K562 (cell line): ENCODE data around the gene PTPRE. TPM values are rescaled to one million over a fixed set of nuclear protein-coding genes. Genes with fewer than 3 reads are reported as not detected.

Experiments used
- ATAC-seq: fragments of 200-7000 bp; cut with Tn5 transposase; 3 replicates; pipeline ENCODE4 v1.9.1; 2020; ENCODE audit warnings: moderate library complexity
- BruUV-seq: library from RNA; stranded (reverse); fragments of 400-500 nt; replicated peaks from 2 replicates; lab custom pipeline; 2021; lab: Mats Ljungman, UMichigan
- CTCF ChIA-PET: fragments of 300-600 bp; formaldehyde crosslinking; extraction: SDS; loops from one replicate; lab custom pipeline; 2021; ENCODE audit warnings: low intra/inter-chr PET ratio; lab: Yijun Ruan, JAX
- POLR2A ChIA-PET: fragments of 300-600, 350-650 bp; sonication (Branson Sonifier 250); formaldehyde crosslinking; extraction: SDS; loops from one replicate; lab custom pipeline; 2021; ENCODE audit warnings: antibody characterized with exemption, inconsistent platforms; lab: Yijun Ruan, JAX
- DNase-seq, 4 experiments: peaks; one replicate each; pipeline versions ENCODE4 v3.0.0 to v3.0.0-alpha.2; 2011 to 2018; ENCODE audit warnings: low spot score in 3 of 4, mixed read lengths in 3 of 4; ENCODE audit errors: extremely low read depth in 1 of 4
- FAIRE-seq: peaks from 2 replicates; lab custom pipeline; 2011; peaks lifted over from hg19 to GRCh38; lab: Jason Lieb, UNC
- H2AFZ ChIP-seq: 2 replicates; pipeline ENCODE4 v1.6.0; 2011; ENCODE audit warnings: low read depth, low read length, control low read depth, inconsistent platforms
- H3K27ac ChIP-seq: fragments of 200-600 bp; 3 replicates; pipeline ENCODE4 v1.8.0; 2011; ENCODE audit warnings: low read depth, mild to moderate bottlenecking, control low read depth, inconsistent platforms, low read length, moderate library complexity, mixed read lengths; ENCODE audit errors: extremely low read depth
- H3K27me3 ChIP-seq, 2 experiments: fragments of 300-600 bp in 1 of 2; 2 replicates in 1 of 2; 3 replicates in 1 of 2; pipeline versions ENCODE4 v1.6.0 to v1.8.0; 2011; ENCODE audit warnings: inconsistent platforms in 2 of 2, low read length in 2 of 2, mild to moderate bottlenecking in 1 of 2, mixed read lengths in 1 of 2, moderate library complexity in 1 of 2; ENCODE audit not compliant: control insufficient read depth in 2 of 2, insufficient read depth in 2 of 2
- H3K36me3 ChIP-seq: fragments of 300-600 bp; 3 replicates; pipeline ENCODE4 v1.8.0; 2011; ENCODE audit warnings: mild to moderate bottlenecking, low read length, inconsistent platforms; ENCODE audit not compliant: control insufficient read depth, insufficient read depth
- H3K4me1 ChIP-seq, 2 experiments: fragments of 200-600 bp in 1 of 2; replicated peaks in 1 of 2; 2 replicates in 1 of 2; 3 replicates in 1 of 2; pipeline versions ENCODE4 v1.5.1 to v1.8.0; 2011; ENCODE audit warnings: inconsistent platforms in 2 of 2, low read length in 2 of 2, mild to moderate bottlenecking in 1 of 2, mixed read lengths in 1 of 2, moderate library complexity in 1 of 2; ENCODE audit not compliant: control insufficient read depth in 2 of 2, insufficient read depth in 2 of 2
- H3K4me2 ChIP-seq: 2 replicates; pipeline ENCODE4 v1.6.1; 2011; ENCODE audit warnings: low read length, control low read depth, inconsistent platforms, mixed read lengths; ENCODE audit not compliant: insufficient read depth
- H3K4me3 ChIP-seq: fragments of 200-600 bp; sonication (generic), shearing (Covaris generic); 2 replicates; pipeline ENCODE4 v1.5.1; 2016; ENCODE audit warnings: control low read depth, inconsistent platforms
- H3K79me2 ChIP-seq: fragments of 200-600 bp; 3 replicates; pipeline ENCODE4 v1.8.0; 2011; ENCODE audit warnings: low read length, inconsistent platforms; ENCODE audit not compliant: control insufficient read depth, insufficient read depth
- H3K9ac ChIP-seq, 2 experiments: 2 replicates each; pipeline versions ENCODE4 v1.6.0 to v1.6.1; 2011; ENCODE audit warnings: low read depth in 2 of 2, low read length in 2 of 2, control low read depth in 1 of 2, inconsistent platforms in 1 of 2, mild to moderate bottlenecking in 1 of 2, mixed read lengths in 1 of 2; ENCODE audit not compliant: insufficient read depth in 1 of 2
- H3K9me1 ChIP-seq: one replicate; pipeline ENCODE4 v1.6.0; 2011; ENCODE audit warnings: inconsistent platforms, mild to moderate bottlenecking, low read length, moderate library complexity; ENCODE audit not compliant: control insufficient read depth, insufficient read depth
- H3K9me3 ChIP-seq: replicated peaks from 2 replicates; pipeline ENCODE4 v1.5.1; 2011; ENCODE audit warnings: low read depth, low read length, inconsistent platforms; ENCODE audit not compliant: control insufficient read depth, insufficient read depth
- H4K20me1 ChIP-seq: replicated peaks from 2 replicates; pipeline ENCODE4 v1.6.1; 2011; ENCODE audit warnings: low read length, inconsistent platforms, mixed read lengths; ENCODE audit not compliant: control insufficient read depth, insufficient read depth
- BRCA1 ChIP-seq, 2 experiments: fragments of 450-650 bp in 1 of 2; sonication (generic) in 1 of 2; formaldehyde crosslinking in 1 of 2; IDR thresholded peaks; 2 replicates each; pipeline versions ENCODE4 v1.5.0 to v1.6.1; 2017 to 2020; ENCODE audit warnings: mild to moderate bottlenecking in 1 of 2, missing genetic modification reagents in 1 of 2
- GTF2A2 ChIP-seq: IDR thresholded peaks from 2 replicates; pipeline ENCODE4 v1.6.1; 2016; ENCODE audit warnings: mild to moderate bottlenecking, missing genetic modification characterization, missing compliant biosample characterization
- NR1H2 ChIP-seq: sonication (generic); formaldehyde crosslinking; IDR thresholded peaks from 2 replicates; pipeline ENCODE4 v1.4.0; 2020; ENCODE audit warnings: mild to moderate bottlenecking, missing genetic modification reagents
- ZFP1 ChIP-seq: fragments of 450-650 bp; formaldehyde crosslinking; IDR thresholded peaks from 2 replicates; pipeline ENCODE4 v1.4.0; 2020; ENCODE audit warnings: mild to moderate bottlenecking, mixed read lengths
- ZNF316 ChIP-seq: fragments of 450-650 bp; IDR thresholded peaks from 2 replicates; pipeline ENCODE4 v1.6.1; 2016
- ZNF699 ChIP-seq: fragments of 250-450 bp; sonication (Bioruptor Pico); IDR thresholded peaks from 2 replicates; pipeline ENCODE4 v1.8.0; 2021; ENCODE audit warnings: mild to moderate bottlenecking, moderate library complexity; ENCODE audit not compliant: insufficient replicate concordance
- in situ Hi-C: fragments of 300-500 bp; cut with MboI; formaldehyde crosslinking; loops from 4 replicates; pipeline ENCODE4 v1.15.0; 2018; ENCODE audit warnings: inconsistent platforms, mixed read lengths
- intact Hi-C: fragments of 100-400 bp; cut with micrococcal nuclease; formaldehyde crosslinking; loops from 2 replicates; pipeline ENCODE4 v1.14.2; 2022
- polyA plus RNA-seq, 8 experiments: library from polyadenylated mRNA; depleted of rRNA in 4 of 8; stranded (reverse) in 5 of 8; unstranded in 3 of 8; fragments of >200 nt; fragmentation: Nextera tagmentation in 2 of 8; fragmentation: Illumina TruSeq in 1 of 8; extraction: Ambion mirVana in 2 of 8; extraction: Trizol in 1 of 8; gene quantifications; 2 replicates each; pipeline versions ENCODE4 v1.2.1 to v1.2.3, GENCODE V29; 2011 to 2014; ENCODE audit warnings: inconsistent platforms in 1 of 8, missing spikeins in 1 of 8
- total RNA-seq, 7 experiments: library from RNA; depleted of rRNA in 6 of 7; stranded (reverse); fragments of >200 nt in 6 of 7; fragmentation: Illumina TruSeq in 2 of 7; extraction: Trizol in 2 of 7; gene quantifications; 2 replicates each; pipeline versions ENCODE4 v1.2.1 to v1.2.3, GENCODE V29; 2011 to 2021; ENCODE audit warnings: low replicate concordance in 1 of 7
- TF ChIP-seq, protein P1 (sequence below): sonication (generic); formaldehyde crosslinking; IDR thresholded peaks from 2 replicates; pipeline ENCODE4 v1.8.0; 2022; ENCODE audit warnings: mild to moderate bottlenecking, missing genetic modification reagents
- TF ChIP-seq, protein P2 (sequence below), 2 experiments: fragments of 450-650 bp; conservative IDR thresholded peaks; 2 replicates each; pipeline ENCODE4 v1.6.1; 2017; ENCODE audit warnings: mild to moderate bottlenecking in 2 of 2, moderate library complexity in 2 of 2
- TF ChIP-seq, protein P3 (sequence below): fragments of 450-650 bp; formaldehyde crosslinking; IDR thresholded peaks from 2 replicates; pipeline ENCODE4 v1.4.0; 2020; ENCODE audit warnings: mild to moderate bottlenecking, moderate library complexity

Gene PTPRE
- total and polyA plus RNA-seq, 9 of the 15 experiments (the other 6 are each of a cell fraction or from before 2014, with no cell fraction given): 0.01 to 0.13 (median 0.04) TPM; not detected in 4

DNA sequence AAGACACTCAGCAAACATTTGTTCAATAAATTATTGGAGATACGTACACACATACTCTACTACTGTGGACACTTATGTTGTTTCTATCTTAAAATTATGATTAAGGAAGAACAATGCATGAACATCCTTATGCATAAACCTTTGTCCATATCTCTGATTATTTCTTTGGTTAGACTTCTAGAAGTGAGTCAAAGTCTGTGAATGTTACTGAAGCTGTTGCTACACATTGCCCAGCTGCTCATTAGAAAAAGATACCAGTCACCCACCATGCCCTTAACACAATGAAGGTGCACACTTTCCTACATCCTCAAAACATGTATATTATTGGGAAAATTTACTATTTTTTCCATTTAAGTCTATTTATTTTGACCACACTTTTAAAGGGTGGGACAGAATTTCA, 12.8 kb upstream of the PTPRE start (continued):
- TF ChIP-seq ZNF699 (CRISPR knock-in tag) (no peak), NR1H2 (CRISPR knock-in tag) (no peak), GTF2A2 (tag) (no peak), ZFP1 (CRISPR knock-in tag) (no peak)
- TF ChIP-seq, protein P1, sequence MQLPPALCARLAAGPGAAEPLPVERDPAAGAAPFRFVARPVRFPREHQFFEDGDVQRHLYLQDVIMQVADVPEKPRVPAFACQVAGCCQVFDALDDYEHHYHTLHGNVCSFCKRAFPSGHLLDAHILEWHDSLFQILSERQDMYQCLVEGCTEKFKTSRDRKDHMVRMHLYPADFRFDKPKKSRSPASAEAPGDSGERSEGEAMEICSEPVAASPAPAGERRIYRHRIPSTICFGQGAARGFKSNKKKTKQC: no peak
- TF ChIP-seq, protein P2, sequence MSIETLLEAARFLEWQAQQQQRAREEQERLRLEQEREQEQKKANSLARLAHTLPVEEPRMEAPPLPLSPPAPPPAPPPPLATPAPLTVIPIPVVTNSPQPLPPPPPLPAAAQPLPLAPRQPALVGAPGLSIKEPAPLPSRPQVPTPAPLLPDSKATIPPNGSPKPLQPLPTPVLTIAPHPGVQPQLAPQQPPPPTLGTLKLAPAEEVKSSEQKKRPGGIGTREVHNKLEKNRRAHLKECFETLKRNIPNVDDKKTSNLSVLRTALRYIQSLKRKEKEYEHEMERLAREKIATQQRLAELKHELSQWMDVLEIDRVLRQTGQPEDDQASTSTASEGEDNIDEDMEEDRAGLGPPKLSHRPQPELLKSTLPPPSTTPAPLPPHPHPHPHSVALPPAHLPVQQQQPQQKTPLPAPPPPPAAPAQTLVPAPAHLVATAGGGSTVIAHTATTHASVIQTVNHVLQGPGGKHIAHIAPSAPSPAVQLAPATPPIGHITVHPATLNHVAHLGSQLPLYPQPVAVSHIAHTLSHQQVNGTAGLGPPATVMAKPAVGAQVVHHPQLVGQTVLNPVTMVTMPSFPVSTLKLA (conservative IDR thresholded peaks at IDR 0.05): no peak
- TF ChIP-seq, protein P3, sequence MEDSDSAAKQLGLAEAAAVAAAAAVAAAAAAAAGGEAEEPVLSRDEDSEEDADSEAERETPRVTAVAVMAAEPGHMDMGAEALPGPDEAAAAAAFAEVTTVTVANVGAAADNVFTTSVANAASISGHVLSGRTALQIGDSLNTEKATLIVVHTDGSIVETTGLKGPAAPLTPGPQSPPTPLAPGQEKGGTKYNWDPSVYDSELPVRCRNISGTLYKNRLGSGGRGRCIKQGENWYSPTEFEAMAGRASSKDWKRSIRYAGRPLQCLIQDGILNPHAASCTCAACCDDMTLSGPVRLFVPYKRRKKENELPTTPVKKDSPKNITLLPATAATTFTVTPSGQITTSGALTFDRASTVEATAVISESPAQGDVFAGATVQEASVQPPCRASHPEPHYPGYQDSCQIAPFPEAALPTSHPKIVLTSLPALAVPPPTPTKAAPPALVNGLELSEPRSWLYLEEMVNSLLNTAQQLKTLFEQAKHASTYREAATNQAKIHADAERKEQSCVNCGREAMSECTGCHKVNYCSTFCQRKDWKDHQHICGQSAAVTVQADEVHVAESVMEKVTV (CRISPR knock-in tag): no peak

DNA sequence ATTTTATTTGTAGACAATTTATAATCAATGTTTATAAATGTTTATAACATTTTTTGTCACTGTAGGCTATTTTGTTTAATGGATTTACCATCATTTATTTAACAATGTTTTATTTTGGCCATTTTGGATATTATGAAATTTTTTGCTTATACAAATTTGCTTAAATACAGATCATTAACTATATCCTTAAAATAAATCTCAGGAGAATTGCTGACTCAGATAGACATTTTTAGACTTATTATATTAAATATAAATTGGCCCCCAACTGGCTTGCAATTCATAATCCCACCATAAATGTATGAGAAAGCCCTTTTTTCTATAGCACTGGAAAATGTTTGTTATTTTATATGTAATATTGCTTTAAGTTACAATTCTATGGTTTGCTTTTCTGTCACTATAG, 10.3 kb upstream of the PTPRE start:
- Histone ChIP-seq H3K27ac (no peak overlapping the region), H3K79me2 (no peaks in the 10 kb centered on the region), H3K4me2 (no peak overlapping the region), H3K9me3 (no peaks in the 10 kb centered on the region), H4K20me1 (no peaks in the 10 kb centered on the region), H3K36me3 (no peaks in the 10 kb centered on the region), H3K4me3 (no peak overlapping the region), H3K9me1 (no peaks in the 10 kb centered on the region), H2AFZ (no peak overlapping the region), H3K27me3 (no peaks in the 10 kb centered on the region), H3K4me1 (no peaks in the 10 kb centered on the region), H3K9ac (no peak overlapping the region)
- no TSS peak for BruUV-seq
- ChIA-PET CTCF (no interaction called here), POLR2A (no interaction called here)
- ATAC-seq: no peak
- TF ChIP-seq ZNF316 (peak; percentile 45; the same call in 1 of the 2 replicates), BRCA1 (IDR thresholded peaks at IDR 0.05) (no peak), BRCA1 (CRISPR knock-in tag; IDR thresholded peaks at IDR 0.05) (no peak)
- intact Hi-C loops: no loop called here
- in situ Hi-C loops: no loop called here
- FAIRE-seq: no peak
- DNase-seq: no peak
